PC-9 (cell line): ENCODE measurements around the gene MAPK8IP3. TPM values are rescaled to one million over a fixed set of nuclear protein-coding genes. Genes with fewer than 3 reads are reported as not detected.

ENCODE experiments used
- BruUV-seq: library from RNA; stranded (reverse); fragments of 400-500 nt; replicated peaks from 2 replicates; lab custom pipeline; 2021; lab: Mats Ljungman, UMichigan
- CTCF ChIA-PET: fragments of 300-600 bp; sonication (Branson Sonifier 250); formaldehyde crosslinking; loops from one replicate; lab custom pipeline; 2022; ENCODE audit warnings: antibody characterized with exemption; lab: Charles Lee
- POLR2A ChIA-PET: fragments of 300-600 bp; sonication (Branson Sonifier 250); formaldehyde crosslinking; loops from one replicate; lab custom pipeline; 2022; ENCODE audit warnings: antibody characterized with exemption; ENCODE audit not compliant: unreplicated experiment; lab: Charles Lee
- DNase-seq, 2 experiments: peaks; one replicate each; pipeline versions ENCODE4 v3.0.0 to v3.0.0-alpha.2; 2015 to 2022; ENCODE audit warnings: mixed read lengths in 1 of 2
- H2AFZ ChIP-seq: fragments of 200-600 bp; sonication (generic); 2 replicates; pipeline ENCODE4 v1.8.1; 2017; ENCODE audit warnings: antibody characterized with exemption
- H3F3A ChIP-seq: fragments of 200-600 bp; sonication (generic); 2 replicates; pipeline ENCODE4 v1.8.1; 2017; ENCODE audit warnings: antibody characterized with exemption, mild to moderate bottlenecking, low read depth; ENCODE audit not compliant: insufficient read depth
- H3K27ac ChIP-seq: fragments of 200-600 bp; sonication (generic); 2 replicates; pipeline ENCODE4 v1.6.1; 2016; ENCODE audit warnings: mixed run types
- H3K27me3 ChIP-seq: fragments of 200-600 bp; sonication (generic); 2 replicates; pipeline ENCODE4 v1.6.1; 2016; ENCODE audit warnings: low read depth, mixed run types; ENCODE audit not compliant: insufficient read depth
- H3K36me3 ChIP-seq: fragments of 200-600 bp; sonication (generic); 2 replicates; pipeline ENCODE4 v1.6.1; 2016; ENCODE audit warnings: low read depth, mixed run types
- H3K4me1 ChIP-seq: fragments of 200-600 bp; sonication (generic); replicated peaks from 2 replicates; pipeline ENCODE4 v1.6.1; 2016; ENCODE audit warnings: mixed run types; ENCODE audit not compliant: insufficient read depth
- H3K4me2 ChIP-seq: fragments of 200-600 bp; sonication (generic); 2 replicates; pipeline ENCODE4 v1.6.1; 2017; ENCODE audit warnings: mixed run types
- H3K4me3 ChIP-seq: fragments of 200-600 bp; sonication (generic); 2 replicates; pipeline ENCODE4 v1.6.1; 2016; ENCODE audit warnings: mixed run types
- H3K79me2 ChIP-seq: fragments of 200-600 bp; sonication (generic); 2 replicates; pipeline ENCODE4 v1.6.1; 2017; ENCODE audit warnings: low read depth, mixed run types
- H3K9me2 ChIP-seq: fragments of 200-600 bp; sonication (generic); 2 replicates; pipeline ENCODE4 v1.8.1; 2017; ENCODE audit warnings: mild to moderate bottlenecking; ENCODE audit not compliant: insufficient read depth
- H3K9me3 ChIP-seq: fragments of 200-600 bp; sonication (generic); 2 replicates; pipeline ENCODE4 v1.8.1; 2016; ENCODE audit warnings: low read depth; ENCODE audit not compliant: insufficient read depth
- H4K20me1 ChIP-seq: fragments of 200-600 bp; sonication (generic); 2 replicates; pipeline ENCODE4 v1.8.1; 2017; ENCODE audit not compliant: insufficient read depth
- EZH2 ChIP-seq: fragments of 200-600 bp; sonication (generic); IDR thresholded peaks from 2 replicates; pipeline ENCODE4 v1.8.0; 2017; ENCODE audit warnings: antibody characterized with exemption, low read depth
- intact Hi-C: fragments of 100-400 bp; cut with micrococcal nuclease; formaldehyde crosslinking; loops from one replicate; pipeline ENCODE4 v1.10.0; 2022; ENCODE audit not compliant: unreplicated experiment
- total RNA-seq: library from RNA; stranded (reverse); gene quantifications from 2 replicates; pipeline ENCODE4 v1.2.3, GENCODE V29; 2021
- TF ChIP-seq, protein P1 (sequence below): fragments of 200-600 bp; sonication (generic); conservative IDR thresholded peaks from 2 replicates; pipeline ENCODE4 v1.6.1; 2017; ENCODE audit warnings: mixed run types, antibody characterized with exemption, mild to moderate bottlenecking, moderate library complexity

MAPK8IP3 gene
- total RNA-seq, 1 experiment from 2014 or later: 125 TPM

DNA sequence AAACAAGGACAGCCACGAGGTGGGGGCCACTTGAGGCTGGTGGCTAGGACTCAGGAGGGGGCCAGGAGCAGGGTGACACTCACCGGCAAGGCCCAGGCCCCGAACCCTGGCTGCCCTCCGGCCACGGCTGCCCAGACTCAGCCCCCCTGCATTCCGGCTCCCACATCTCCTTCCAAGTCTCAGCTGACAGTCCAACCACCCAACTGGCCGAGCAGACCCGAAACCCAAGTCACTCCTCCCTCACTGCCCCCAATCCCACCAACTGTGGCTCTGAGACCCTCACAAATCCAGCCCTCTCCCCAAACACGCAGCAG is 111.2 kb downstream of the MAPK8IP3 start:
- Histone ChIP-seq H3K27ac (no peak overlapping the region), H2AFZ (no peak overlapping the region), H4K20me1 (no peaks in the 10 kb centered on the region), H3K9me3 (no peaks in the 10 kb centered on the region), H3F3A (peaks cover 9% of the 10 kb centered on the region; the same call in 1 of the 2 replicates), H3K79me2 (no peaks in the 10 kb centered on the region), H3K4me2 (no peak overlapping the region), H3K4me3 (no peak overlapping the region), H3K36me3 (0 out of 2 replicates have a peak, but pooled peaks cover 6% of the 10 kb centered on the region), H3K4me1 (no peaks in the 10 kb centered on the region), H3K9me2 (no peaks in the 10 kb centered on the region), H3K27me3 (no peaks in the 10 kb centered on the region)
- no peak for DNase-seq
- no TSS peak for BruUV-seq
- no peak for TF ChIP-seq EZH2
- TF ChIP-seq, protein P1, sequence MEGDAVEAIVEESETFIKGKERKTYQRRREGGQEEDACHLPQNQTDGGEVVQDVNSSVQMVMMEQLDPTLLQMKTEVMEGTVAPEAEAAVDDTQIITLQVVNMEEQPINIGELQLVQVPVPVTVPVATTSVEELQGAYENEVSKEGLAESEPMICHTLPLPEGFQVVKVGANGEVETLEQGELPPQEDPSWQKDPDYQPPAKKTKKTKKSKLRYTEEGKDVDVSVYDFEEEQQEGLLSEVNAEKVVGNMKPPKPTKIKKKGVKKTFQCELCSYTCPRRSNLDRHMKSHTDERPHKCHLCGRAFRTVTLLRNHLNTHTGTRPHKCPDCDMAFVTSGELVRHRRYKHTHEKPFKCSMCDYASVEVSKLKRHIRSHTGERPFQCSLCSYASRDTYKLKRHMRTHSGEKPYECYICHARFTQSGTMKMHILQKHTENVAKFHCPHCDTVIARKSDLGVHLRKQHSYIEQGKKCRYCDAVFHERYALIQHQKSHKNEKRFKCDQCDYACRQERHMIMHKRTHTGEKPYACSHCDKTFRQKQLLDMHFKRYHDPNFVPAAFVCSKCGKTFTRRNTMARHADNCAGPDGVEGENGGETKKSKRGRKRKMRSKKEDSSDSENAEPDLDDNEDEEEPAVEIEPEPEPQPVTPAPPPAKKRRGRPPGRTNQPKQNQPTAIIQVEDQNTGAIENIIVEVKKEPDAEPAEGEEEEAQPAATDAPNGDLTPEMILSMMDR: no peak
- CTCF ChIA-PET: no interaction called here
- intact Hi-C loops: no loop called here
- POLR2A ChIA-PET: no interaction called here

DNA sequence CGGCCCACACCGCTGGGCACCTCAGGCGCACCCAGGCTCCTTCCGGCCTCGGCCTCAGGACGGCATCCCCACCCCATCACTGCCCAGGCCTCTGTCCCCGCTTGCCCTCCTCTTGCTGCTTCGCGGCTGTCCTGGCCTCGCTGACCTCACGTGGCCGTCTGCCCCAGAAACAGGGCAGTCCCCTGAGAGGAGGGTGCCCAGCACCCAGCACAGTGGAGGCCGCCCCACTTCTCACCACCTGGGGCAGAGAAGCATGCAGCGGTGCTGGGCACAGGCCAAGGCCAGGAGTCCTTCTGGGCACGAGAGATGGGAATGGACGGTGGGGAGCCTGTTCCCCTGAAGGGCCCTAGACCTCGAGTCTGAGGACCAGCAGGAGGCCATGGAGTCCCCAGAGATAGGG is 111.7 kb downstream of the MAPK8IP3 start:
- no peaks in the 10 kb centered on the region for H3K9me2 ChIP-seq
- intact Hi-C loops: no loop called here
- H3K27ac ChIP-seq: no peak overlapping the region
- no peak for DNase-seq
- H3F3A ChIP-seq: peaks cover 9% of the 10 kb centered on the region; the same call in 1 of the 2 replicates
- no peaks in the 10 kb centered on the region for H3K79me2 ChIP-seq
- H4K20me1 ChIP-seq: no peaks in the 10 kb centered on the region
- 0 out of 2 replicates have a peak, but pooled peaks cover 6% of the 10 kb centered on the region for H3K36me3 ChIP-seq
- H2AFZ ChIP-seq: no peak overlapping the region
- H3K27me3 ChIP-seq: no peaks in the 10 kb centered on the region
- H3K4me3 ChIP-seq: no peak overlapping the region
- CTCF ChIA-PET: no interaction called here
- no peaks in the 10 kb centered on the region for H3K9me3 ChIP-seq
- no peak overlapping the region for H3K4me2 ChIP-seq
- no TSS peak for BruUV-seq
- no peak for TF ChIP-seq EZH2
- TF ChIP-seq, protein P1: no peak
- POLR2A ChIA-PET: no interaction called here
- H3K4me1 ChIP-seq: no peaks in the 10 kb centered on the region

DNA sequence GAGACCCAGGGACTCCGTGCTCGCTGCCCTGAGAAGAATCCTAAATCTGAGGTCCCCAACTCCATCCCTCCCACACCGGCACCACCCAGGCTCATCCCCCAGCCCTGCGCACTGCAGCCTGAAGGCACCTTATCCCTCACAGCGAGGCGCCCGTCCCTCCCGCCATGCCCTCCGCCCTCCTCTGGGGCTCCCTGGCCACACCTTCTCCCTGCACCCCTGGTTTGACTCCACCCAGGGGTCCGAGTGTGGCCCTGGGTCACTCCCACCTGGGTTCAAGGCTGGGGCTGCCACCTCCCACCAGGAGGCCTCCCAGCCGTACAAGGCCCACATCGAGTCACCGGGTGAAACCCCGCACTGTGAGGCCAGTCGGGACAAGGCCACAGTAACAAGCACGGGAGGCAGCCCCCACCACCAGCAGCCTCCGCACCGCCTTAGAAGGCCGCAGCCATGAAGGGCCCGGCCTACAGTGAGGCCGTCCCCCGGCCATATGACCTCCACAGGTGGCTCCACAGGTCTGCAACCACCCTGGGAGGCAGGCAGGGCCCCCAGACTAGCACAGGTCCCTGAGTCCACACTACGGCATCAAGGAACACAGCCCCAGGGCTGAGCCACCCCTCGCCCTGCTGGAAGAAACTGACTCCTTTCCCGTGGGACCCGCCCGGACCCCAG is 112.3 kb downstream of the MAPK8IP3 start:
- intact Hi-C loops: no loop called here
- no peak for TF ChIP-seq EZH2
- TF ChIP-seq, protein P1: no peak

More for the DNA sequence above, 112.3 kb downstream of the MAPK8IP3 start:
- Histone ChIP-seq H3K4me1 (no peaks in the 10 kb centered on the region), H3K4me3 (no peak overlapping the region), H3K9me3 (no peaks in the 10 kb centered on the region), H3K27me3 (no peaks in the 10 kb centered on the region), H3K36me3 (0 out of 2 replicates have a peak, but pooled peaks cover 6% of the 10 kb centered on the region), H2AFZ (no peak overlapping the region), H3K27ac (no peak overlapping the region), H3K4me2 (no peak overlapping the region), H4K20me1 (no peaks in the 10 kb centered on the region), H3K9me2 (no peaks in the 10 kb centered on the region), H3F3A (peaks cover 9% of the 10 kb centered on the region; the same call in 1 of the 2 replicates), H3K79me2 (no peaks in the 10 kb centered on the region)
- CTCF ChIA-PET: no interaction called here
- DNase-seq: no peak
- POLR2A ChIA-PET: no interaction called here
- no TSS peak for BruUV-seq
